MM.1S (cell line): ENCODE measurements around the gene AQP10.
"Not testable (repeated sequence)": the region's sequence is repeated elsewhere in the genome, so short reads cannot be mapped to it uniquely, and the experiment has no call there.

Experiments
- DNase-seq: peaks from one replicate; pipeline ENCODE4 v3.0.0-alpha.2; 2015
- H2AFZ ChIP-seq: fragments of 300-600 bp; sonication (generic); 2 replicates; pipeline ENCODE4 v1.6.0; 2016; ENCODE audit warnings: antibody characterized with exemption, low read length
- H3F3A ChIP-seq: fragments of 300-600 bp; sonication (generic); 2 replicates; pipeline ENCODE4 v1.6.1; 2016; ENCODE audit warnings: mild to moderate bottlenecking, antibody characterized with exemption, low read length, moderate library complexity, mixed read lengths; ENCODE audit not compliant: insufficient read depth
- H3K27ac ChIP-seq: fragments of 300-600 bp; sonication (generic); 2 replicates; pipeline ENCODE4 v1.5.1; 2016; ENCODE audit warnings: mild to moderate bottlenecking, low read length
- H3K27me3 ChIP-seq: fragments of 300-600 bp; sonication (generic); replicated peaks from 2 replicates; pipeline ENCODE4 v1.6.0; 2016; ENCODE audit warnings: low read length; ENCODE audit not compliant: insufficient read depth
- H3K36me3 ChIP-seq: fragments of 300-600 bp; sonication (generic); replicated peaks from 2 replicates; pipeline ENCODE4 v1.6.1; 2016; ENCODE audit warnings: mild to moderate bottlenecking, low read length, mixed read lengths; ENCODE audit not compliant: insufficient read depth
- H3K4me1 ChIP-seq: fragments of 300-600 bp; sonication (generic); 2 replicates; pipeline ENCODE4 v1.6.1; 2016; ENCODE audit warnings: low read length, mixed read lengths
- H3K4me2 ChIP-seq: fragments of 300-600 bp; sonication (generic); 2 replicates; pipeline ENCODE4 v1.6.0; 2016; ENCODE audit warnings: low read depth, low read length
- H3K4me3 ChIP-seq: fragments of 300-600 bp; sonication (generic); 2 replicates; pipeline ENCODE4 v1.5.1; 2016; ENCODE audit warnings: low read length, mixed read lengths
- H3K79me2 ChIP-seq: fragments of 300-600 bp; sonication (generic); 2 replicates; pipeline ENCODE4 v1.6.1; 2016; ENCODE audit warnings: mixed run types, low read length, mixed read lengths
- H3K9ac ChIP-seq: fragments of 300-600 bp; sonication (generic); 2 replicates; pipeline ENCODE4 v1.6.1; 2016; ENCODE audit warnings: low read length, mixed read lengths
- H3K9me2 ChIP-seq: fragments of 300-600 bp; sonication (generic); replicated peaks from 2 replicates; pipeline ENCODE4 v1.6.1; 2016; ENCODE audit warnings: mild to moderate bottlenecking, low read length, mixed read lengths; ENCODE audit not compliant: insufficient read depth
- H3K9me3 ChIP-seq: fragments of 300-600 bp; sonication (generic); replicated peaks from 2 replicates; pipeline ENCODE4 v1.6.1; 2016; ENCODE audit warnings: mild to moderate bottlenecking, low read length, mixed read lengths; ENCODE audit not compliant: insufficient read depth
- H4K20me1 ChIP-seq: fragments of 300-600 bp; sonication (generic); 2 replicates; pipeline ENCODE4 v1.6.1; 2016; ENCODE audit warnings: mild to moderate bottlenecking, low read length, moderate library complexity, mixed read lengths; ENCODE audit not compliant: insufficient read depth
- EZH2 ChIP-seq: fragments of 300-600 bp; sonication (generic); optimal IDR thresholded peaks from 2 replicates; pipeline ENCODE3; 2017; ENCODE audit warnings: low read depth, mild to moderate bottlenecking, antibody characterized with exemption, low read length, mixed read lengths
- EZH2phosphoT487 ChIP-seq: fragments of 300-600 bp; sonication (generic); IDR thresholded peaks from 2 replicates; pipeline ENCODE4 v1.6.1; 2018; ENCODE audit warnings: antibody characterized with exemption, low read length
- TF ChIP-seq, protein P1 (sequence below): fragments of 300-600 bp; sonication (generic); IDR thresholded peaks from 2 replicates; pipeline ENCODE4 v1.5.1; 2016; ENCODE audit warnings: antibody characterized with exemption, low read length, mixed read lengths

Gene AQP10

DNA sequence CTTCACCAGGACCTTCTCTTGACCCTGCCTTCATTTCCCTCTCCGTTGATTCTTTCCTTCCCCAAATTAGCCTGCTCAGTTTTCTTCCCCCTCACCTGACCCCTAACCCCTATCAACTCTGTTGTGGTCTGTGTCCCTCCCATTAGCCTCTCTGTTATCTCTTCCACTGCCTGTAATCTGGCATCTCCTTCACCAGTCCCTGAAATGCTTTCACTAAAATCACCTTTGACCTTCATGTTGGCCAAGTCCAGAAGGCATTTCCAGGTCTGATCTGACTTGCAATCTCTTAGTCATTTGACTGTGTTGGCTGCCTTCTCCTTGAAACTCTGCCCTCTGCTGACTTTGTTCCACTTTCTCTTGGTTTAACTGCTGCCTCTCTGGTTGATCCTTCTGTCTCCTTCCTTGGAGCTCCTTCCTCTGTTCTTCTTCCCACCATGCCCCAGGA is 32.6 kb downstream of the AQP10 start:
- no peak overlapping the region; the same call in 1 of the 2 replicates for H3K9ac ChIP-seq
- no peaks in the 10 kb centered on the region for H3K27me3 ChIP-seq
- peak overlapping the region; percentile 99 for H3K4me2 ChIP-seq
- peak; percentile 76 for DNase-seq
- peaks cover 28% of the 10 kb centered on the region for H3F3A ChIP-seq
- H3K4me3 ChIP-seq = peak overlapping the region; percentile 63
- no peaks in the 10 kb centered on the region for H3K9me3 ChIP-seq
- H3K4me1 ChIP-seq = peaks cover 19% of the 10 kb centered on the region
- no peaks in the 10 kb centered on the region for H3K36me3 ChIP-seq
- no peaks in the 10 kb centered on the region for H3K9me2 ChIP-seq
- H2AFZ ChIP-seq = peak overlapping the region; percentile 89
- H3K27ac ChIP-seq = peak overlapping the region; percentile 39; the same call in 1 of the 2 replicates
- no peaks in the 10 kb centered on the region for H3K79me2 ChIP-seq
- no peaks in the 10 kb centered on the region for H4K20me1 ChIP-seq
- no peak for TF ChIP-seq EZH2
- TF ChIP-seq EZH2phosphoT487 = no peak
- TF ChIP-seq, protein P1, sequence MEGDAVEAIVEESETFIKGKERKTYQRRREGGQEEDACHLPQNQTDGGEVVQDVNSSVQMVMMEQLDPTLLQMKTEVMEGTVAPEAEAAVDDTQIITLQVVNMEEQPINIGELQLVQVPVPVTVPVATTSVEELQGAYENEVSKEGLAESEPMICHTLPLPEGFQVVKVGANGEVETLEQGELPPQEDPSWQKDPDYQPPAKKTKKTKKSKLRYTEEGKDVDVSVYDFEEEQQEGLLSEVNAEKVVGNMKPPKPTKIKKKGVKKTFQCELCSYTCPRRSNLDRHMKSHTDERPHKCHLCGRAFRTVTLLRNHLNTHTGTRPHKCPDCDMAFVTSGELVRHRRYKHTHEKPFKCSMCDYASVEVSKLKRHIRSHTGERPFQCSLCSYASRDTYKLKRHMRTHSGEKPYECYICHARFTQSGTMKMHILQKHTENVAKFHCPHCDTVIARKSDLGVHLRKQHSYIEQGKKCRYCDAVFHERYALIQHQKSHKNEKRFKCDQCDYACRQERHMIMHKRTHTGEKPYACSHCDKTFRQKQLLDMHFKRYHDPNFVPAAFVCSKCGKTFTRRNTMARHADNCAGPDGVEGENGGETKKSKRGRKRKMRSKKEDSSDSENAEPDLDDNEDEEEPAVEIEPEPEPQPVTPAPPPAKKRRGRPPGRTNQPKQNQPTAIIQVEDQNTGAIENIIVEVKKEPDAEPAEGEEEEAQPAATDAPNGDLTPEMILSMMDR = peak; percentile 68

DNA sequence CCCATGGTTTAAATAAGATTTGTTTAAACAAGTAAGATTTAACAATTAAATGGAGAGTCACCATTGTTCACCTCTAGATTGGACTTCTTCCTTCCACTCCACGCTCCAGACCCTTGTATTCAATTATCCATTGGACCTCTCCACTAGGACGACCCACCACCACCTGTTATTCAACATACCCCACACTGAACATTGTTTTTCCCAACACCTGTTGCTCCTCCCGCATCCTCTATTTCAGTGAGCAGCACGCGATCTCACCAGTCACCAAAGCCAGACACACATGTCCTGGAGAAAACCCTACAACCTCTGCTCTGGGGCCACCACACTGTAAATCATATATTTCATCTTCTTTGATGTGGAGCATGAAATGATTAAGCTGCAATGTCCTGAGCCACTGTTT is 33.1 kb downstream of the AQP10 start:
- no peak for DNase-seq

DNA sequence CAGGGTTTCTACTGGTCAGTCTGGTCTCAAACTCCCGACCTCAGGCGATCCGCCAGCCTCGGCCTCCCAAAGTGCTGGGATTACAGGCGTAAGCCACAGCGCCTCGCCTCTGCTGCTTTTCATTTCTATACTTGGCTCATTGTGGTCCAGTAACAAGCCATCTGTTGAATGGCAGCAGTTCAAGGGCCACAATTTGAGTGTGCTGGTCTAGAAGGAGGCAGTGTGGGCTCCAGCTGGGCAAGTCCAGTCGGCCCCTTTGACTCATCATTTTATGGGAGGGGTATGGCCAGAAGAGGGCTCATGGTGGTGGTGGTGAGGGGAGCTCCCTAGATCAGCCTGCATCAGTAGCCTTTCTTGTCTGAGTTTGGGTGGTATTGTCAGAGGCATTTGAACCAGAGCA is 37.6 kb downstream of the AQP10 start:
- Histone ChIP-seq H3K9me2 (no peaks in the 10 kb centered on the region), H3K79me2 (no peaks in the 10 kb centered on the region), H3F3A (peaks cover 8% of the 10 kb centered on the region), H3K4me2 (no peak overlapping the region), H3K4me3 (no peak overlapping the region), H3K36me3 (no peaks in the 10 kb centered on the region), H2AFZ (no peak overlapping the region), H3K27me3 (no peaks in the 10 kb centered on the region), H3K4me1 (peaks cover 10% of the 10 kb centered on the region), H3K9me3 (no peaks in the 10 kb centered on the region), H3K27ac (no peak overlapping the region), H3K9ac (no peak overlapping the region), H4K20me1 (no peaks in the 10 kb centered on the region)
- DNase-seq = no peak
- TF ChIP-seq EZH2phosphoT487 (no peak), EZH2 (no peak)

More for the DNA sequence above, 33.1 kb downstream of the AQP10 start:
- Histone ChIP-seq H3K79me2 (no peaks in the 10 kb centered on the region), H3K4me2 (peak overlapping the region; percentile 99; the same call in 1 of the 2 replicates), H3K27me3 (no peaks in the 10 kb centered on the region), H3K27ac (no peak overlapping the region), H3K9me2 (no peaks in the 10 kb centered on the region), H3K4me1 (peaks cover 19% of the 10 kb centered on the region), H3K4me3 (no peak overlapping the region), H3F3A (peaks cover 28% of the 10 kb centered on the region), H3K9ac (no peak overlapping the region), H3K36me3 (no peaks in the 10 kb centered on the region), H4K20me1 (no peaks in the 10 kb centered on the region), H3K9me3 (no peaks in the 10 kb centered on the region), H2AFZ (peak overlapping the region; percentile 89; the same call in 1 of the 2 replicates)
- TF ChIP-seq, protein P1 = no peak
- TF ChIP-seq EZH2phosphoT487 (no peak), EZH2 (no peak)

DNA sequence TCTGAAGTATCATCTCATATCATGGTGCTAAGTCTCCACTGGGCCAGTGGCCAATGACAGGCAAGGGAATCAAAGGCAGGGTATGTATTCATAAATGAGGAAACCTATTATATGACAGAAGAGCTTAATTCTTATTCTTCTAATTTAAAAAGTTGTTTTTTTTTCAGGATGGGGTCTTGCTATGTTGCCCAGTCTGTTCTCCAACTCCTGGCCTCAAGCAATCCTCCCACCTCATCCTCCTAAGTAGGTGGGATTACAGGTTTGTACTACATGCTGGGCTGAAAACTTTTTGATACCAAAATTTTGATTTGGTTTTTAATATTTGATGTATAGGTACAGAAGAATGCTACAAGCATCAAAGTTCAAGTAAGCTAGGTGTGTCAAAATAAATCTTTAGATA is 39.4 kb downstream of the AQP10 start:
- Histone ChIP-seq H3K36me3 (no peaks in the 10 kb centered on the region), H3K4me1 (no peaks in the 10 kb centered on the region), H3K4me3 (no peak overlapping the region), H2AFZ (no peak overlapping the region), H3K9me3 (no peaks in the 10 kb centered on the region), H3K27ac (no peak overlapping the region), H3K79me2 (no peaks in the 10 kb centered on the region), H3K27me3 (no peaks in the 10 kb centered on the region), H3K9ac (no peak overlapping the region), H3F3A (no peaks in the 10 kb centered on the region), H4K20me1 (no peaks in the 10 kb centered on the region), H3K4me2 (no peak overlapping the region), H3K9me2 (no peaks in the 10 kb centered on the region)
- TF ChIP-seq EZH2phosphoT487 = no peak
- no peak for TF ChIP-seq EZH2
- TF ChIP-seq, protein P1 = no peak
- DNase-seq = no peak

DNA sequence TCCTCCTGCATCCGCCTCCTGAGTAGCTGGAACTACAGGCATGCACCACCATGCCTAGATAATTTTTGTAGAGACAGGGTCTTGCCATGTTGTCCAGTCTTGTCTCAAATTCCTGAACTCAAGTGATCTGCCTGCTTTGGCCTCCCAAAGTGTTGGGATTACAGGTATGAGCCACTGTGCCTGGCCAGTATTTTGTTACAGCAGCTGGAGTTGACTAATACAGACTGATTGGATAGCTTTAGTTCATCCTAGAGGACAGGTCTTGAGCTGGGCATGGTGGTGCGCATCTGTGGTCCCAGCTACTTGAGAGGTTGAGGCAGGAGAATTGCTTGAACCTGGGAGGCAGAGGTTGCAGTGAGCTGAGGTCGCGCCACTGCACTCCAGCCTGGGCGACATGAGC is 40.0 kb downstream of the AQP10 start:
- not testable (repeated sequence) for H3K27ac ChIP-seq, H3K4me1 ChIP-seq, H4K20me1 ChIP-seq, H3K9ac ChIP-seq, H3K4me2 ChIP-seq, H3K9me2 ChIP-seq, DNase-seq, H2AFZ ChIP-seq, H3K36me3 ChIP-seq, H3K27me3 ChIP-seq, H3K9me3 ChIP-seq, H3K4me3 ChIP-seq, H3F3A ChIP-seq, H3K79me2 ChIP-seq
